HFFc6 (cell line): ENCODE results near the gene ISYNA1. TPM values are rescaled to one million over a fixed set of nuclear protein-coding genes. Genes with fewer than 3 reads are reported as not detected.

Experiments
- DNase-seq: peaks from one replicate; pipeline ENCODE4 v3.0.0-alpha.2; 2018
- H3K27ac Mint-ChIP-seq: 2 replicates; pipeline ENCODE4 v1.8.0; 2020; ENCODE audit warnings: mild to moderate bottlenecking, mixed read lengths
- H3K27me3 Mint-ChIP-seq: 2 replicates; pipeline ENCODE4 v1.8.0; 2021; ENCODE audit warnings: mild to moderate bottlenecking, moderate library complexity, mixed read lengths; ENCODE audit not compliant: insufficient read depth
- H3K36me3 Mint-ChIP-seq: 2 replicates; pipeline ENCODE4 v1.8.0; 2021; ENCODE audit warnings: low read depth, mixed read lengths
- H3K4me1 Mint-ChIP-seq: 2 replicates; pipeline ENCODE4 v1.8.0; 2020; ENCODE audit warnings: low read depth, mixed read lengths
- H3K4me3 Mint-ChIP-seq: 2 replicates; pipeline ENCODE4 v1.8.0; 2020; ENCODE audit warnings: mild to moderate bottlenecking, moderate library complexity, mixed read lengths
- H3K9me3 Mint-ChIP-seq: 2 replicates; pipeline ENCODE4 v1.8.0; 2020; ENCODE audit warnings: mild to moderate bottlenecking, mixed read lengths
- total RNA-seq, 6 experiments: library from RNA; stranded (reverse); fragmentation: NEBNext Ultra II Directional; extraction: Animal tissue kit (Norgen Biotek cat#: 25700); gene quantifications; 2 replicates in 1 of 6; 3 replicates in 5 of 6; pipeline ENCODE4 v1.2.3, GENCODE V29; 2021
- TF ChIP-seq, protein P1 (sequence below): fragments of 200-600 bp; sonication (generic); IDR thresholded peaks from 2 replicates; pipeline ENCODE4 v1.5.0; 2021; ENCODE audit warnings: antibody characterized with exemption, mild to moderate bottlenecking

ISYNA1 gene
- total RNA-seq, 6 experiments from 2014 or later = 2.3 to 3.7 (median 3.2) TPM

DNA sequence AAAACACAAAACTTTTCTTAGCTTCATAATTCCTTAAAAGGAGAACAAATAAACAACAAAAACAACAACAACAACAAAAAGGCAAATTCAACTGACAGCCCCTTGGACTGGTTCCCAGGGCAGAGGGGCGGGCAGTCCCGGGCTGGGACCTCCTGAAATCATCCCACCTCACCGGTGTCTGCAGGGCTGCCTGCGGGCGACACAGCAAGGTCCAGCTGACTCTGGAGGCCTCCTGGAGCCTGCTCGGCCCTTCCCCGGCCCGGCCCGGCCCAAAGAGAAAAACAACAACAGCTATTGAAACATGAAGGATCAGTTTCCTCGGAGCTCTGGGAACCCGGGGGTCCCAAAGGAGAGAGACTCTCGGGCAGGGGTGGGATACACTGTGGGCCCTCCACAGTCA is 5.0 kb upstream of the ISYNA1 start:
- Mint-ChIP-seq H3K27ac (no peak overlapping the region), H3K27me3 (peaks cover 8% of the 10 kb centered on the region), H3K9me3 (peaks cover 5% of the 10 kb centered on the region; the same call in 1 of the 2 replicates), H3K4me1 (peaks cover 20% of the 10 kb centered on the region), H3K36me3 (peaks cover 11% of the 10 kb centered on the region; the same call in 1 of the 2 replicates), H3K4me3 (no peak overlapping the region)
- DNase-seq = no peak
- TF ChIP-seq, protein P1, sequence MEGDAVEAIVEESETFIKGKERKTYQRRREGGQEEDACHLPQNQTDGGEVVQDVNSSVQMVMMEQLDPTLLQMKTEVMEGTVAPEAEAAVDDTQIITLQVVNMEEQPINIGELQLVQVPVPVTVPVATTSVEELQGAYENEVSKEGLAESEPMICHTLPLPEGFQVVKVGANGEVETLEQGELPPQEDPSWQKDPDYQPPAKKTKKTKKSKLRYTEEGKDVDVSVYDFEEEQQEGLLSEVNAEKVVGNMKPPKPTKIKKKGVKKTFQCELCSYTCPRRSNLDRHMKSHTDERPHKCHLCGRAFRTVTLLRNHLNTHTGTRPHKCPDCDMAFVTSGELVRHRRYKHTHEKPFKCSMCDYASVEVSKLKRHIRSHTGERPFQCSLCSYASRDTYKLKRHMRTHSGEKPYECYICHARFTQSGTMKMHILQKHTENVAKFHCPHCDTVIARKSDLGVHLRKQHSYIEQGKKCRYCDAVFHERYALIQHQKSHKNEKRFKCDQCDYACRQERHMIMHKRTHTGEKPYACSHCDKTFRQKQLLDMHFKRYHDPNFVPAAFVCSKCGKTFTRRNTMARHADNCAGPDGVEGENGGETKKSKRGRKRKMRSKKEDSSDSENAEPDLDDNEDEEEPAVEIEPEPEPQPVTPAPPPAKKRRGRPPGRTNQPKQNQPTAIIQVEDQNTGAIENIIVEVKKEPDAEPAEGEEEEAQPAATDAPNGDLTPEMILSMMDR = no peak

- Mint-ChIP-seq H3K4me1 (peaks cover 20% of the 10 kb centered on the region), H3K36me3 (peaks cover 11% of the 10 kb centered on the region; the same call in 1 of the 2 replicates), H3K4me3 (no peak overlapping the region; the same call in 1 of the 2 replicates), H3K9me3 (peaks cover 5% of the 10 kb centered on the region; the same call in 1 of the 2 replicates), H3K27me3 (peaks cover 9% of the 10 kb centered on the region), H3K27ac (peak overlapping the region; percentile 62)
- TF ChIP-seq, protein P1 = no peak
- no peak for DNase-seq
Measured at GRCh38 chr19:18441804-18442788, 4.2 kb upstream of the ISYNA1 start.

DNA sequence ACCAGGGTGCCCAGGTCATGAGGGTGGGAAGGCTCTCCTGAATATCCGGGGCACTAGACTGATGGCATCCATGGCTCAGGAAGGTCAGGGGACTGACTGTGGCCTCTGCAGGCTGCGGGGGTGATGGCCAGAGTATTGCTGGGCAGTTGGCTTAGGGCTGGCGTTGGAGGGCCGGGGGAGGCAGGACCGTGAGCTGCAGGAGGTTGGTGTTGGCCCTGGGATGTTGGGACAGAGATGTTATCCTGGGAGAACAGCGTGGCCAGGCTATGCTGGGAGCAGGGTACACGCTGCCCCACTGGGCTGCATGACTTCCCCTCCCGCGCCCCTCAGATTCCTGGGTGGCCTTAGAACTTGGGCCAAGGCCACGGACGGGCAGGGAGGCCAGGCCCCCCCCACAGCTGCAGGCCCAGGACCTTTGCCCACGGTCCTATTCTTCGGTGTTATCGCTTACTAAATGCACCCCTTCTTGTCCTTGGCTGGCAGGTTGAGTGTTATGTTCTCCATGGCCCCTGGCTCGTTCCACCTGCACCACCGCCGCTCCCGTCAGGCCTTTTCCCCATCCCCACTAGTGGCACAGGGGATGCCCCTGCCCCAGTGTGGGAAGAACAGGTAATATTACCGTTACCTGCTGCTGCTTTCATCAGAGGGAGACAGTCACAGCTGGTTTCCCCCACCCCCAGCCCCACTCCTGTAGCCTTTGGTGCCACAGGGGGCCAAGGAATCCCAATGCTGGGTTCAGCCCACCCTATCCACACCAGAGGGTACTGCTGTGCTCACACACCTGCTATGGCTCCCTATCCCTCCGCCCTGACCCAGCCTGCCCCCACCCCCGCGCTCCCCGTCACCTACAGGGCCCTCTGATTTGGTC is 3.2 kb upstream of the ISYNA1 start:
- Mint-ChIP-seq H3K4me1 (peaks cover 24% of the 10 kb centered on the region), H3K27ac (peak overlapping the region; percentile 18; the same call in 1 of the 2 replicates), H3K27me3 (peaks cover 15% of the 10 kb centered on the region), H3K36me3 (peaks cover 14% of the 10 kb centered on the region), H3K4me3 (no peak overlapping the region; the same call in 1 of the 2 replicates), H3K9me3 (peaks cover 9% of the 10 kb centered on the region)
- DNase-seq = no peak
- TF ChIP-seq, protein P1 = no peak

DNA sequence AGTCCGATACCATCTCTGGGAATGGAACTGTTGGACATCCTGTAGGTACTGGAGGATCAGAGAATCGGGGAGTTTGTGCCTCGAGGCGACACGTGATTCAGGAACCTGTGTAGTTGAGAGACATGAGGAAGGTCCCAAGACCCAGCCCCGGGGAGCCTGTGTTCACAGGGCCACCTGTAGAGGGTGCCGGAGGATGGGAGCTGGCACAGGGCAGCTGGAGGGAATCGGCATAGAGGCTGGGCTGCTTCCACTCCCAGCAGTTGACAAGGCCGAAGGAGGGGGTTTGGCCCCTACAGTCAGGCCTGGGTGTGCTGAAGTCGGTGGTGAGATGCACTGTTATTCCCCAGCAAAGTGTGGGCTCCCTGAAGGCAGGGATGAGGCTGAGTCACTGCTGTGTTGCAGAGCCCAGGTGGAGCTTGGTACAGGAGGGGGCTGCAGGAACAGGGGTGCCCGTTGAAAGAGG is 2.5 kb upstream of the ISYNA1 start:
- Mint-ChIP-seq H3K4me1 (peaks cover 25% of the 10 kb centered on the region), H3K4me3 (no peak overlapping the region), H3K27ac (peak overlapping the region; percentile 18), H3K36me3 (peaks cover 19% of the 10 kb centered on the region), H3K9me3 (peaks cover 13% of the 10 kb centered on the region), H3K27me3 (peaks cover 16% of the 10 kb centered on the region)
- TF ChIP-seq, protein P1 = peak; percentile 43; the same call in 1 of the 2 replicates
- DNase-seq = no peak

- H3K27me3 Mint-ChIP-seq = peaks cover 19% of the 10 kb centered on the region
- H3K4me1 Mint-ChIP-seq = peaks cover 25% of the 10 kb centered on the region
- H3K27ac Mint-ChIP-seq = peak overlapping the region; percentile 62; the same call in 1 of the 2 replicates
- no peak for DNase-seq
- TF ChIP-seq, protein P1 = no peak
- H3K36me3 Mint-ChIP-seq = peaks cover 19% of the 10 kb centered on the region
- peaks cover 13% of the 10 kb centered on the region for H3K9me3 Mint-ChIP-seq
- H3K4me3 Mint-ChIP-seq = no peak overlapping the region
Measured at GRCh38 chr19:18439910-18440237, 1.9 kb upstream of the ISYNA1 start.
